H54 (cell line): Measurements from ENCODE around the gene SFRP2.

Source experiments
- DNase-seq: peaks from one replicate; pipeline ENCODE4 v3.0.0; 2011; ENCODE audit warnings: low spot score, mixed read lengths; ENCODE audit not compliant: insufficient read length
- FAIRE-seq: peaks from 3 replicates; lab custom pipeline; 2011; peaks lifted over from hg19 to GRCh38; lab: Jason Lieb, UNC
- POLR2A ChIP-seq: IDR thresholded peaks from 2 replicates; pipeline ENCODE4 v1.6.1; 2011; ENCODE audit warnings: low read depth, mild to moderate bottlenecking, low read length

Gene SFRP2

DNA sequence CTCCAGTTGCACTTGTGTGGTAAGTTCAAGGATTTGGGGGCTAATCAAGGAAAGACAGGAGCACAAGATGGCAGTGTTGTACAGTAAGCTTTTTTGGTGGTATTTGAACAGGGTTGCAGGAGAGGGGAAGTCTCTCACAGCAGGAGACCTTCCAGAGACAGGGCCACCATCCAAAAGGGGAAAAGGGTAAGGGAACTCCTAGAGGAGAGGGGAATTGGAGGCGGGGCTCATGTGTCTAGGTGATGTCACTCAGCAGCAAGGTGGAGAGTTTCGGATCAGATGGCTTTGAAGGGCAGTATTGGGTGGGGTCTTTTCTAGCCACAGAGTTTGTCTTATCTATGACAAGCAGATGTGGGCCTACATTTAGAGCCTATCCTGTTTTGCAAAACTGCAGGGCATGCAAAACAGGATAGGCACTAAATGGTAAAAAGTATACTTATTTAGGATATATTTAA lies 15.6 kb downstream of the SFRP2 start:
- DNase-seq (no peak), FAIRE-seq (no peak)
- no peak for TF ChIP-seq POLR2A

DNA sequence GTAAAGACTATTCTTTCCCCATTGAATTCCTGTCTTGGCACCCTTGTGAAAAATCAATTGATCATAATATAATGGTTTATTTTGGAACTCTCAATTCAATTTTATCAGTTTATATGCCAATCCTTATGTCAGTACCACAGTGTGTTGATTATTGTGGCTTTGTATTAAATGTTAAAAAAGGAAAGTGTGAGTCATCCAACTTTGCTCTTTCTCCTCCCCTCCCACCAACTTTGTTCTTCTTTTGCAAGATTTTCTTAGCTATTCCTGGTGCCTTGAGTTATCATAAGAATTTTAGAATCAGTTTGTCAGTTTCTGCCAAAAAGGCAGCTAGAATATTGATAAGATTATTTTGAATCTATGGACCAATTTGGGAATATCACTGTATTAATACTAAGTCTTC lies 17.8 kb downstream of the SFRP2 start:
- no peak for DNase-seq
- FAIRE-seq = no peak

DNA sequence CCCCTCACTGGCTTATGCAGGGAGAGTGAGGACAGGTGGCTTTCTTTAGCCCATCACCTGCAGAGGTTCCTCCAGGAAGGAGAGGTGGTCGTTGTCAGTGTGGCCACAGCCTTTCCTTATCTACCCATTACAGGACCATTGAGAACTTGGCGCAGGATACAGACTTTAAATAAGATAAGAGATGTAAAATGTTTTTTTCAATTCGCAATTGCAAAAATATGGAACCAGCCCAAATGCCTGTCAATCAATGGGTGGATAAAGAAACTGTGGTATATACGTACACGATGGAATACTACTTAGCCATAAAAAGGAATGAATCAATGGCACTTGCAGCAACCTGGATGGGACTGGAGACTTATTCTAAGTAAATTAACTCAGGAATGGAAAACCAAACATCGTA lies 22.1 kb downstream of the SFRP2 start:
- no peak for TF ChIP-seq POLR2A
- FAIRE-seq (no peak), DNase-seq (no peak)

More for the DNA sequence above, 17.8 kb downstream of the SFRP2 start:
- TF ChIP-seq POLR2A = no peak

DNA sequence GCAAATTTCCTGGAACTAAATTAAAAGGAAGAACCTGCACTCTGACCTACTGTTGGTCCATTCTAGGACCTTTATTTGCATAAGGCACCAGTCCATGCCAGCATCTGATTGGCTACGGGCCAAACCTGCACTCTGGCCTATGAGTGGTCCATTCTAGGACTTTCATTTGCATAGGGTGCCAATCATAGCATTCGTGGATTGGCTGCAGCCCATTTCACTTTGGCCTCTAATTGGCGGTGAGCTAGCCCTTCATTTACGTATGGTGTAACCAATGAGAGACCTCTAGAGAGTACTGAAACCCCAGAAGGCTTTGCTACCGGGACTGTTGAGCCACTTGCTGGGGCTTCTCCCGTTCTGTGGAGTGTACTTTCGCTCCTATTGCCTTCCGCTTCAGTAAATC lies 23.0 kb downstream of the SFRP2 start:
- FAIRE-seq (no peak), DNase-seq (no peak)
- TF ChIP-seq POLR2A = no peak

DNA sequence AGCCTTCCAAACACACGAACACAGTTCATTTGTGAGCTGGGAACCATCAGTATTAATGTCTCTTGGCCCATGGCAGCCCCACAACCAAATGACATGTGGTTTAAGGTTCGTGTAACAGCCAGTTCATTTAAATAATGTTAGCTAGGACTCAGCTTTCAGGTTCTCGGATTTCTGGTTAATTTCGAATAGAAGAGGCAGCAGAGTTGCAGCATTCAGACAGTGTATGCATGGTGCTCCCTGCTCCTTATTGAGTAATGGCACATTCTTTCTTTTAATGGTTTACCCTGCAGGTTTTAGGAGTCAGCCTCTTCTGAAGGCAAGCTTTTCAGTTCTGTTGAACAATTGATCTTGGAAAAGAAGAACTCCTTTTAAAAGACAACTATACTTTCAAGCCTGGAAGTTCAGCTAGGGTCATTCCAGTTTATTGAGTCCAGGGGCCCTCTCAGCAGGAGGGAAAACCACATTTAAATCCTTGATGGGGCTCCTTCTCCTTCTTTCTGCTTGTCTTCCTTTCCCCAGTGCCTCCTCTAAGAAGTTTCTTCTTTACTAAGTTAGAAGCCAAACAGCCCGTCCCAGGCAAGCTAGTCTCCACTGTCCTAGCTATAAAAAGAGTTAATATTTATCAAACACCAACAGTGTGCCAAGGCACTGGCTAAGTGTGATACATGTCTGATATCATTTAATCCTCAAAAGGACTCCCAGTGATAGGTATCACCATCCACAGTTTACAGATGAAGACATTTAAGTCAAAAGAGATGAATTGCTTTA lies 24.1 kb downstream of the SFRP2 start:
- no peak for DNase-seq
- FAIRE-seq = no peak
- TF ChIP-seq POLR2A = no peak

DNA sequence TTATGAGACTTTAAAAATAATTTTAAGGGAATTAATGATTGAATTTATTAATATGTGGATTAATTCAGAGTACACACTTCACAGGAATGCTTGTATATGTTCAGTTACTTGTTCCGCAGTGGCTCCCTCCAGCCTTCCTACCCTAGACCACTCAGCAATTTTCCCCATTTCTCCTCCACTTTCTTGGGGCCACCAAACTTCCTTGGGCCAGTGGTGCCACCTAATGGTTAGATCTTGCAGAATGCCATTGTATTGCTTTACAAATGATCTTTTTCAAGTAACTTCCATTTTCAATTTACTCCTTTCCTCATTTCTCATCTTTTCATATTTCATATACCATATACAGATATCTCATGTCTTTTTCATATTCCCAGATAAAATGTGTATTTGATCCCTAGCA lies 25.5 kb downstream of the SFRP2 start:
- DNase-seq (no peak), FAIRE-seq (no peak)

DNA sequence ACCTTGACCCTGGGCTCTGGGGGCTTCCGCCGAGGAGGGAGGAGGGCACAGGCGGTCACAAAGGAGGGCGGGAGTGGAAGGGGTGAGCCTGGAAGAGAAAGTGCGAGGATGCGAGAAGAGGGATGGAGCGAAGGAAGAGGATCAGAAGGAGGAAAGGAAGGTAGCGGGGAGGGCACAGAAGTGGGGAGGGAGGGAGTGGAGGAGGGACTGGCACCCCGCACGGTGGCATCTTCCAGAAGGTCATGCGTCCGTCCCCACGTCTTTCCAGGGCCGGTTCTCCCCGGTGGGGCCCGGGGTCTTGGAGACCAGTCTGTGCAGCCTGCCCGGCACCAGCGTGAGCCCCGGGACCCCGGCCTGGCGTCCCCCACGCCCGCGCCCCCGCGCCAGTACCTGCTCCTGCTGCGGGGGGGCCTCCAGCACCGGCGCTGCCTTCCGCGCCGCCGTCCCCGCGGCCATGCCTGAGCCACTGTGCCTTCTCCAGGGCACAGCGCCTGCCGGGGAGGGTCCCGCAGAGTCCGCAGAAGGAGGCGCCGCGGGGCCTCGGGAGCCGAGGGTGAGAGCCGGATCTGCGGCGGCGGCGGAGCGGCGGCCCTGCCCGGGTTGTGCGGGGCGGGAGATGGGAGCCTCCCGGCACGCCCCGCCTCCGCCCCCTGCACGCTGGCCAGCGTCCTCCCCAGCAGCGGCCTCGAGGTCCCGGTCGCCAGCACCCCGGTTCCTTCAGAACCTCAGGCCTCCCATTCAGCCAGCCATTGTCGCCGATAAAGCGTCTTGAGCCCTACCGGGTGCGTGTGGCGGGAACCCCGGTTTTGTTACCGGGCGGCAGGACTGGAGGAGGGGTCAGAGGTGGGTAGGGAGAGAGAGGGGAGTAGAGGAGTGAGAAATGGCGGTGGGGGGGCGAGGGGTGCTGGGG lies 29.2 kb downstream of the SFRP2 start, which contains the start of gene RNF175:
RNF175 (minus strand) TSS at position 618 of the 910 bp plus-strand sequence; CDS start at position 456, 162 bp downstream.
- DNase-seq (no peak), FAIRE-seq (no peak)
- TF ChIP-seq POLR2A = no peak

More for the DNA sequence above, 25.5 kb downstream of the SFRP2 start:
- TF ChIP-seq POLR2A = no peak

DNA sequence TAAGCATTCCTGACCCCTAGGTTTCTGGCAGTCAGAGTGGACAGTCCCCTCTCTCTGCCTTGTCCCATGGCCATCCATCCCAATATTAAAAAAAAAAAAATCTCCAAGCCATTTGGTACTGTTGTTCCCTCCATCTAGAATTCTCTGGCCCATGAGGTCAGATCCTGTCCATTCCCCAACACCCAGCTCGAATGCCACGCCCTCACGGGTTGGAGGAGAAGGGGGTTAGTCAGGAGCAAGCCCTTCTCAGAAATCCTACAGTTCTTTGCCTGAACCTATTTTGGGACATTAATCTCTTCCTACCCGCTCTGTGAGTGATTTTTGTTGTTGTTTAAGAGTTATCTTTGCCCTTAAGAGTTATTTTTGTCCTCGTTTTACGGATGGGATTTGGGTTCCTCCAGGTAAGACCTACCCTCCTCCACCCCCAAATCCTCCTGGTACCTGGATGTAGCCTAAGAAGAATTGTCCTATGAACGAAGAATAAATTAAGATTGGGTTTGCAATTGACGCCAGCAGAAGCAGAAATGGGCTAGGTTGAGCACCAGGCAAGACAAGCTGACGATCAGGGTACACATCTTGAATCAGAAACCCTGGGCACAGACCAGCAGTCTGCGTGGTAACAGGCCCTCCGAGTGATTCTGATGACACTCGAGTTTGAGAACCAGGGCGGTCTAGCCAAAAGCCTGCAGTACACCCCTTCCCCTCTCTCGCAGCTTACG lies 30.0 kb downstream of the SFRP2 start:
- FAIRE-seq (no peak), DNase-seq (no peak)
- no peak for TF ChIP-seq POLR2A

DNA sequence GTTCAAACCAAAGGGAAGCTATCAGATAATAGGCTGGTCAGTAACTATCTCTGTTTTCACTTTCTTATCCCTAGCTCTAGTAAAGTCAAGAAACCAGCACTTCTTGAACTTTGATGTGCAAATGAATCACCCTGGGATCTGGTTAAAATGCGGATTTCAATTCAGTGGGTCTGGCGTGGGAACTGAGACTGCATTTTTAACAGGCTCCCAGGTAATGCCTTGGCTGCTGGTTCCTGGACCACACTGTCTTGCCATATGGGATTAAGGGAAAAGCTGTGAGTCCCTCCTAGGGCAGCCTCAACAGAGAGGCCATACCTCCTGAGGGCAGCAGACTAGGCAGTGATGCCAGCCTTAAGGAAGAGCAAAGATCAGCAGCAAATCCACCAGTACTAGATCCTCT lies 30.7 kb downstream of the SFRP2 start:
- no peak for FAIRE-seq
- DNase-seq = no peak
- no peak for TF ChIP-seq POLR2A

DNA sequence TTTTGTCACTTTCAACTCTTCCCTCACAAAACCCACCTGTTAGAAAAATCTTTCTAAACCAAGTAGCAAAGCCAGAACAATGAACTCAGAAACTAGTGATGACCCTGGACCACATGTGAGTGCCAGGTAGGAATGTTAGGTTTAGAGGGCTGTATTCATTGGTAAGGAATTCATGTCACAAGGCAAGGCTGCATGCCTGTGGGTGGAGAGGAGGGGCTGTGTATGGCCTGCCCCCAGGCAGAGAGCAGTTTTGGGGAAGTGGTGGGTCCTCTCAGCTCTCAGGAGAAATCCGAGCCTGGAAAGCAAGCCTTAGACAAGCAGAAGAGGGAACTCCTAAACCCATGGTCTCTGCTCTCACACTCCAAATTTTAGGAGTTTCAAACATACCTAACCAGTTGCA lies 31.5 kb downstream of the SFRP2 start:
- DNase-seq (no peak), FAIRE-seq (no peak)
- TF ChIP-seq POLR2A = no peak

DNA sequence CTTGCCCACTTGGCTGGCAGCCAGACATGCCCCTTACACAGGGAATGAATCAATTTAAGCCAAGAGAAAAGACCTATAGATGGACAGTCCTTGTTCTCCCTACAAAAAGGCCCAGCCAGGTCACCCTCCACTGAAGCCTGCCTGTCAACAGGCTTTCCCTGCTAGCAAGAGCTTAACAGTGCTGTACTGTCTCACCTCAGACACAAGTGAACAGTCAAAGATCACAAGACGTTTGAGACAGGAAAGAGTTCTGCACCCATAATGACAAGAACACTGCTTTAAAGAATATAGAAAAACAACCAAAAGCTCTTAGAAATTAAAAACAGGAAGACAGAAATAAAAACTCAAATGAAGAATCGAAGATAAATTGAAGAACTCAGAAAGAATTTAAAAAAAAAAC lies 33.7 kb downstream of the SFRP2 start:
- no peak for DNase-seq
- no peak for FAIRE-seq
- TF ChIP-seq POLR2A = no peak

DNA sequence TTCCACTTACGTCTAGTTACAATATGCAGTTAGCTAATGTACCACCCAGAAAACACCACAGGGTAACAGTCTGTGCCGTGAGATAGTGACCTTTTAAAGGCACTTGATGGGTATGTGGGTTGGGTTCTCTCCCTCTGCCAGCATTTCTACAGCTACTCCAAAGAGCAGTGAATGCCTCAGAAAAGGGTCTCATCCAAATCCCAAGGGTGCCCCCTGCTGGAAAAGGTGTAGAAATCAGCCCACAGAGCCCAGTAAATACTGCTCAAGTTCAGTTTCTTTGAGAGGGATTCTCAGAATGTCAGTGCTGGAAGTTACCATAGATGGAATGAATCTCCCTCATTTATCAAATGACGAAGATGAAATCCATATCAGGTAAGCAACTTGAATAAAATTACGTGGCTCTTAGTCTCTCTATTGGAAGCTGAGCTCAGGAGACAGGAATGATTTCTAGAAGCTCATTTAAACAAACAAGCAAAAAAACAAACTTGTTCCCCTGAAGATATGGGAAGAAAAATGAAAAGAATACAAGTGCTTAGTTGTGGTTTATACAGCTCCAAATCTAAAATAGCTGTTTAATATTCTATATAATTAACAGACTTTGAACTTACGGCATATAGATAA lies 38.6 kb downstream of the SFRP2 start:
- peak; percentile 55 for FAIRE-seq
- no peak for TF ChIP-seq POLR2A
- DNase-seq = peak; percentile 29

DNA sequence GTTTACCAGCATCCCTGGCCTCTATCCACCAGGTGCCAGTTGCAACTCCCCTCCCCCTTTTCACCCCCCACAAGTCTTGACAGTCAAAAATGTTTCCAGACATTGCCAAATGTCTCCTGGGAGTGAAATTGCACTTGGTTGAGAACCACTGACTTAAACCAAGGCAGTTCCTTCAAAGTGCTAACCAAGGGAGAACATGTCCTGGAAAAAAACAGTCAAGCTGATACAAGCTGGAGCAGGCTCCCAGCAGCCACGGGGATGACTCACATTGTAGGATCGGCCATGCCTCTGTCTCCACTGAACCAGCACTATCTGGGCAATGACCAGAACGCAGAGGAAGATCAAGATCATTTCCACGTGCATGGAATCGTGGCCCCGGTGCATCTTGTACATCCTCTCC lies 40.5 kb downstream of the SFRP2 start:
- TF ChIP-seq POLR2A = no peak
- FAIRE-seq (peak; percentile 33), DNase-seq (peak; percentile 23)
